ENCODE measurements around the gene DHRSX.

DHRSX gene

DNA sequence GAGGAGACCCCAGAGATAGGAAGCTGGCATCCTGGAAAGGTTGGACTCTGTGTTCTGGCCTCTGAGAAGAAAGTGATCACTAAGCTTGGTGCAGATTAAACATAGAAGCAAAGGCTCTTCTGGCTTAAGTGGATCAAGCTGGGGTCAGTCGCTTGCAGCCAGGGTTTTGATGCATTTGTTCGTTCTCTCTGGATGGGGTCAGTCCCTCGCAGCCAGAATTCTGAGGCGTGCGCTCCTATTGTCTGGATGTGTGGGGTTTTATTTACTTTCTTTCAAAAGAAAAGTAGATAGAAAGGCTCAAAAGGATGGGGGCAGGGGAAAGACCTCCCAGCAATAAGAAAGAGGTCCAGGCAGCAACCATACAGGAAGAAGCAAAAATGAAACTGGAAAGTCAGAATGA lies 152.6 kb downstream of the DHRSX start:
- DNase-seq (ENCODE audit: low read depth, low spot score): no peak
- Histone ChIP-seq H3K9ac (ENCODE audit: insufficient read length, low read depth) (no peak overlapping the region), H3K9me3 (ENCODE audit: insufficient read depth, low read length) (peaks cover 10% of the 10 kb centered on the region), H3K27me3 (ENCODE audit: insufficient read depth, insufficient read length) (no peaks in the 10 kb centered on the region), H3K4me1 (ENCODE audit: insufficient read depth, insufficient read length) (no peaks in the 10 kb centered on the region), H3K36me3 (ENCODE audit: insufficient read depth, insufficient read length, low read length) (no peaks in the 10 kb centered on the region), H3K4me3 (ENCODE audit: insufficient read length, low read depth) (no peak overlapping the region)
- TF ChIP-seq YY1 (IDR thresholded peaks at IDR 0.05; ENCODE audit: insufficient read depth, insufficient read length): no peak
- TF ChIP-seq ZNF274 (IDR thresholded peaks at IDR 0.05; ENCODE audit: low read depth, low read length): no peak
- TF ChIP-seq SUZ12 (IDR thresholded peaks at IDR 0.05; ENCODE audit: extremely low read depth, insufficient read depth, insufficient read length): no peak

DNA sequence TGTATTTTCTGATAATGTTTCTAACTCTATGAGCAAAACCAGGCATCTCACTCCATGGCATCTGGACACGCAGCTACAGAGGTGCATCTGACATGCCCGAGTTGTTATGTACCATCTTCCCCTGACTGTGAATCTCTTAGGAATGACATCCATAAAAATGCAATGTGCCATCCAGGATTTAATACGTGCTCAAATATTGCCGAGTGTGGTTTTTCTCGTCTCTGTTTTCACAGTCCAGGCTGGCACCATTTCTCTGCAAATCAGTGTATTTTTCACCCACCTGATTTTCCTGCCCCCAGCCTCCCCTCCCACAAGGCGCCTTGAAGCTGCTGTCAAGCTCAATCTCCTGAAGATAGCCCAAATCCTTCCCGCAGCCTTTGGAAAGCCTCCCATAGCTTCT lies 154.6 kb downstream of the DHRSX start:
- no peak overlapping the region for H3K4me3 ChIP-seq (ENCODE audit: insufficient read length, low read depth)
- no peak overlapping the region for H3K9ac ChIP-seq (ENCODE audit: insufficient read length, low read depth)
- DNase-seq (ENCODE audit: low read depth, low spot score): no peak
- no peaks in the 10 kb centered on the region for H3K36me3 ChIP-seq (ENCODE audit: insufficient read depth, insufficient read length, low read length)
- H3K27me3 ChIP-seq (ENCODE audit: insufficient read depth, insufficient read length): no peaks in the 10 kb centered on the region
- no peak for TF ChIP-seq YY1 (IDR thresholded peaks at IDR 0.05; ENCODE audit: insufficient read depth, insufficient read length)
- TF ChIP-seq SUZ12 (IDR thresholded peaks at IDR 0.05; ENCODE audit: extremely low read depth, insufficient read depth, insufficient read length): no peak
- no peak for TF ChIP-seq ZNF274 (IDR thresholded peaks at IDR 0.05; ENCODE audit: low read depth, low read length)
- no peaks in the 10 kb centered on the region for H3K4me1 ChIP-seq (ENCODE audit: insufficient read depth, insufficient read length)
- H3K9me3 ChIP-seq (ENCODE audit: insufficient read depth, low read length): peaks cover 23% of the 10 kb centered on the region

DNA sequence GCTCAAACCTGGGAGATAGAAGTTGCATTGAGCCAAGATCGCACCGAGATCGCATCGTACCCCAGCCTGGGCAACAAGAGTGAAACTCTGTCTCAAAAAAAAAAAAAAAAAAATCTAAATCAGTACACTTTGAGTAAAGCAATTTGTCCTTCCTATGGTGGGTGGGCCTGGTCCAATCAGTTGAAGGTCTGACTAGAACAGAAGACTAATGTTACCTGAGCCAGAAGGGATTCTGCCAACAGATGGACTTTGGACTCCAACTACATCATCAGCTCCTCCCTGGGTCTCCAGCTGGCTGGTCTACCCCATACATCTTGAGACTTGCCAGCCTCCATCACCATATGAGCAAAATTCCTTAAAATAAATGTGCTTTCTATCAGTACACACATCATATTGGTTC lies 155.2 kb downstream of the DHRSX start:
- Histone ChIP-seq H3K9ac (ENCODE audit: insufficient read length, low read depth) (no peak overlapping the region), H3K27me3 (ENCODE audit: insufficient read depth, insufficient read length) (no peaks in the 10 kb centered on the region), H3K36me3 (ENCODE audit: insufficient read depth, insufficient read length, low read length) (no peaks in the 10 kb centered on the region), H3K4me1 (ENCODE audit: insufficient read depth, insufficient read length) (no peaks in the 10 kb centered on the region), H3K4me3 (ENCODE audit: insufficient read length, low read depth) (no peak overlapping the region), H3K9me3 (ENCODE audit: insufficient read depth, low read length) (peaks cover 23% of the 10 kb centered on the region)
- DNase-seq (ENCODE audit: low read depth, low spot score): no peak
- TF ChIP-seq YY1 (IDR thresholded peaks at IDR 0.05; ENCODE audit: insufficient read depth, insufficient read length): no peak
- TF ChIP-seq ZNF274 (IDR thresholded peaks at IDR 0.05; ENCODE audit: low read depth, low read length): no peak
- no peak for TF ChIP-seq SUZ12 (IDR thresholded peaks at IDR 0.05; ENCODE audit: extremely low read depth, insufficient read depth, insufficient read length)

DNA sequence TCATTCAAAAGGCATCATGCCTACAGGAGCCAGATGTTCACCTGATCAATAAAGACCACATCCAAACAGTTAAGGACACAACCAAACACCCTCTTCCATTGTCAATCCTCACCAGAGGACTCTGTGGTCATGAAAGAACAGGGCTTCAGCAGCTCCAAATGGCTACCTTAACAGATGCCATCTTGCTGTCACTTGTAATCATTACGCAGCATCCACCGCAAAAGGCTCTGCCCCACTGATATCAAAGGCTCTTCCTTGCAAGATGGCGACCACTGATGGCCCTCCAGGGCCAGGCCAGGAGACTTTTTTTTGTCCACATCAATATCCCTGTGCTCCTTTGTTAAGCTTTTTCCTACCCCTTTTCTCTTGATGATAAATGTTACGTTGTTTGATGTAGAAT lies 157.4 kb downstream of the DHRSX start:
- H3K4me1 ChIP-seq (ENCODE audit: insufficient read depth, insufficient read length): no peaks in the 10 kb centered on the region
- TF ChIP-seq SUZ12 (IDR thresholded peaks at IDR 0.05; ENCODE audit: extremely low read depth, insufficient read depth, insufficient read length) (no peak), YY1 (IDR thresholded peaks at IDR 0.05; ENCODE audit: insufficient read depth, insufficient read length) (no peak), ZNF274 (IDR thresholded peaks at IDR 0.05; ENCODE audit: low read depth, low read length) (no peak)
- DNase-seq (ENCODE audit: low read depth, low spot score): no peak
- no peaks in the 10 kb centered on the region for H3K36me3 ChIP-seq (ENCODE audit: insufficient read depth, insufficient read length, low read length)
- H3K27me3 ChIP-seq (ENCODE audit: insufficient read depth, insufficient read length): no peaks in the 10 kb centered on the region
- peaks cover 34% of the 10 kb centered on the region for H3K9me3 ChIP-seq (ENCODE audit: insufficient read depth, low read length)
- H3K4me3 ChIP-seq (ENCODE audit: insufficient read length, low read depth): no peak overlapping the region
- H3K9ac ChIP-seq (ENCODE audit: insufficient read length, low read depth): no peak overlapping the region

DNA sequence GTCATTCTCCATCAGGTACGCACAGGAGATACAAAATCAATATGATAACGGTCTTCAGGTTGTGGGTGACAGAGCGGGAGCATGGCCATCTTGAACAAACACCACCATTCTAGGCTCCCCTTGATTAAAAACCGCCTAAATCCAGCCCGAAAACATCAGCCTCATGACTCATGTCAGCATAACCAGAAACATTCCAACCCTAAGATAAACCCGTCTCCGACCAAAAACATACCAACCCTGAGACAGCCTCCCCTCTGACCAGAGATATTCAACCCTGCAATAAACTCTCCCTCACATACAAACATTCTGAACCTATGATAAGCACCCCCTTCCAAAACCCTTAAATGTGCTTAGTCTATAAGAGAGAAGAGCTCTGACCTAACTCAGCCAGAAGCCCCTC lies 157.9 kb downstream of the DHRSX start:
- H3K4me1 ChIP-seq (ENCODE audit: insufficient read depth, insufficient read length): no peaks in the 10 kb centered on the region
- no peak overlapping the region for H3K4me3 ChIP-seq (ENCODE audit: insufficient read length, low read depth)
- H3K9me3 ChIP-seq (ENCODE audit: insufficient read depth, low read length): peaks cover 34% of the 10 kb centered on the region
- TF ChIP-seq YY1 (IDR thresholded peaks at IDR 0.05; ENCODE audit: insufficient read depth, insufficient read length) (no peak), SUZ12 (IDR thresholded peaks at IDR 0.05; ENCODE audit: extremely low read depth, insufficient read depth, insufficient read length) (no peak), ZNF274 (IDR thresholded peaks at IDR 0.05; ENCODE audit: low read depth, low read length) (no peak)
- no peak overlapping the region for H3K9ac ChIP-seq (ENCODE audit: insufficient read length, low read depth)
- no peak for DNase-seq (ENCODE audit: low read depth, low spot score)
- H3K27me3 ChIP-seq (ENCODE audit: insufficient read depth, insufficient read length): no peaks in the 10 kb centered on the region
- H3K36me3 ChIP-seq (ENCODE audit: insufficient read depth, insufficient read length, low read length): no peaks in the 10 kb centered on the region

DNA sequence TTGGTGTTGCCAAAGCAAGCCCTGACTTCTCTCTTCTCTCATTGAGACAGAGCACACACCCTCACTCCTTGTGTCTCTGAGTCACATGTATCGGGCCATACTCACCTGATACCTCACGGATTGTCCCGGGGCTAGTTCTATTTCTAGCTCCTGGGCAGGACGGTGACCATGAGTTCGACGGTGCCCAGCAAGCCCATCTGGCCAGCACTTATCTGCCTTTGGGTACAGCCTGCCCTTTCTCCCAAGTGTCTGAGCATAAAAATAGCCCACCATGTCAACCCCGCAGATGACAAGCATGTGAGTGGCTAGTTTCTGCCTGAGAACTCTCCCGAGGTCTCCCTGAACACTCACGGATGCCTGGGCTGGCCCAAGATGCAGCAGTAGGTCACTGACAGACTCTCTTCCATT lies 158.5 kb downstream of the DHRSX start:
- peaks cover 34% of the 10 kb centered on the region for H3K9me3 ChIP-seq (ENCODE audit: insufficient read depth, low read length)
- H3K4me1 ChIP-seq (ENCODE audit: insufficient read depth, insufficient read length): no peaks in the 10 kb centered on the region
- no peak overlapping the region for H3K9ac ChIP-seq (ENCODE audit: insufficient read length, low read depth)
- TF ChIP-seq SUZ12 (IDR thresholded peaks at IDR 0.05; ENCODE audit: extremely low read depth, insufficient read depth, insufficient read length): no peak
- no peak for TF ChIP-seq ZNF274 (IDR thresholded peaks at IDR 0.05; ENCODE audit: low read depth, low read length)
- TF ChIP-seq YY1 (IDR thresholded peaks at IDR 0.05; ENCODE audit: insufficient read depth, insufficient read length): no peak
- H3K4me3 ChIP-seq (ENCODE audit: insufficient read length, low read depth): no peak overlapping the region
- DNase-seq (ENCODE audit: low read depth, low spot score): no peak
- no peaks in the 10 kb centered on the region for H3K36me3 ChIP-seq (ENCODE audit: insufficient read depth, insufficient read length, low read length)
- no peaks in the 10 kb centered on the region for H3K27me3 ChIP-seq (ENCODE audit: insufficient read depth, insufficient read length)

DNA sequence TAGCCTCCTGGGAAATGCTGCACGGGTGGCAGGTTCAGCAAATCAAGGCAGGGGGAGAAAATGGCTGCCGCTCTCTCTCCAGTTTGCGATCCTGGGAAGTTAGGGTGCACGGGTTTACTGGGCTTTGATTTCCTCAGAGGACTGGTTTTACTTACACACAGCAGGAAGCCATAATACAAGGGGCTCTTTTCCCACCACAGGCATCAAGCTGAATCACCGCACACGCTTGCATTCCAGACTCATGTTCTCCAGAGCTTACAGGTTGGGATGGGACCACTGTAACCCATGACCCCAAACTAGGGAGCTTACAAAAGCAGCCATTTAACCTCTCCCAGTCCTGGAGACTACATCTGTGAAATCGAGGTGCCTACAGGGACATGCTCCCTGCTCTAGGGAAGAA lies 159.8 kb downstream of the DHRSX start:
- peaks cover 34% of the 10 kb centered on the region for H3K9me3 ChIP-seq (ENCODE audit: insufficient read depth, low read length)

More for the DNA sequence above, 159.8 kb downstream of the DHRSX start:
- Histone ChIP-seq H3K36me3 (ENCODE audit: insufficient read depth, insufficient read length, low read length) (no peaks in the 10 kb centered on the region), H3K4me3 (ENCODE audit: insufficient read length, low read depth) (no peak overlapping the region), H3K9ac (ENCODE audit: insufficient read length, low read depth) (no peak overlapping the region), H3K27me3 (ENCODE audit: insufficient read depth, insufficient read length) (no peaks in the 10 kb centered on the region), H3K4me1 (ENCODE audit: insufficient read depth, insufficient read length) (no peaks in the 10 kb centered on the region)
- no peak for DNase-seq (ENCODE audit: low read depth, low spot score)
- TF ChIP-seq ZNF274 (IDR thresholded peaks at IDR 0.05; ENCODE audit: low read depth, low read length): no peak
- TF ChIP-seq SUZ12 (IDR thresholded peaks at IDR 0.05; ENCODE audit: extremely low read depth, insufficient read depth, insufficient read length): no peak
- no peak for TF ChIP-seq YY1 (IDR thresholded peaks at IDR 0.05; ENCODE audit: insufficient read depth, insufficient read length)
